T-helper 2 cell (primary cell): ENCODE measurements around the gene AP3S2.
"Not testable (repeated sequence)": the region's sequence is repeated elsewhere in the genome, so short reads cannot be mapped to it uniquely, and the experiment has no call there.

ENCODE experiments used
- DNase-seq, 5 experiments: peaks; one replicate each; pipeline versions ENCODE4 v3.0.0 to v3.0.0-alpha.2; 2012 to 2022

Gene AP3S2

DNA sequence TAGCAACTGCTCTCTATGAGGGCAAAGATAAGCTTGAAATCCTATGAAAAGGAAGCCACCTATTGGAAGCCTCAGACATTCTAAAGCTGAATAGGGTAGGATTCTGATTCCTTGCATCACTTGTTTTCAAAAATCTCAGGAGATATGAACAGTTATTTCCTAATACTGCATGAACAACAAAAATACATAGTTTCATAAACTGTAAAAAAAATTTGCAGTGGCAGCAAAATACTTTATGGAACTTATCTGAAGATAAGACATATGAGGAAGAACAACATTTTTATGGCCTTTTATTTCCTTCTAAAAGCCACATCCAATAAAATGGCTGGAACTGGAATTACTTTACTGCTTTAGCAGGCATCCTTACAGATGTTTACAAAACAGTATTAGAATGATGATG, 29.9 kb downstream of the AP3S2 start:
- no peak for DNase-seq

DNA sequence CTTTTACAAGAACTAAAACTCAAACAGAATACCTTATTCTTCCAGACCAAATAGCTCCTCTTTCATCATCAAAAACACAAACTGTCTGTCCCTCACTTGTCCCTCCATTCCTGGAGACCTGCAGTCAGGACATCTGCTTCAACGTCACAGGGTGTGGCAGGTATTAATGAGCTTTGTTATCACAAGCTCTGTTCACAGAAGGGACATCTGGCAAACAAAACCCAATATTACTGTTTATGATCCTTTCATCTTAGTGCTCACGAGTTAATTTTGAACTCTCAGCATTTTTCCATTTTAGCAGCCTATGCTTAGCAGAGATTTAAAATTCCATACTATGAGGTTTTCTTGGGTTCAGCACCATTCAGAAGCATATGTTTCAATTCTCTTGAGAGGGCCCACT, 32.9 kb downstream of the AP3S2 start:
- DNase-seq: no peak

DNA sequence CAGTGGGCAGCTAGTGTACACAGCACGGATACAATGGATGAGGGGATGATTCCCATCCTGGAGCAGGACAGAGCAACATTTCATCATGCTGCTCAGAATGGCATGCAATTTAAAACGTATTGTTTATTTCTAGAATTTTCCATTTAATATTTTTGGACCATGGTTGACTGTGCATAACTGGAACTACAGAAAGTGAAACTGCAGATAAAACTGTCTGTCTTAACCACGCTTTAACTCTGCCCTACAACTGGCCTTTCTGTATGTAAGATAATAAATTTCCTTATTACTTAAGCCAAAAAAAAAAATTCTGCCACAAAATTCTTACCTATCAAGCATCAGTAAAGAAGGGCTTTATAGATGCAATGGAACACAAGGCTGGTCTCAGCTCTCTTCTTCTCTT, 33.4 kb downstream of the AP3S2 start:
- DNase-seq: no peak

DNA sequence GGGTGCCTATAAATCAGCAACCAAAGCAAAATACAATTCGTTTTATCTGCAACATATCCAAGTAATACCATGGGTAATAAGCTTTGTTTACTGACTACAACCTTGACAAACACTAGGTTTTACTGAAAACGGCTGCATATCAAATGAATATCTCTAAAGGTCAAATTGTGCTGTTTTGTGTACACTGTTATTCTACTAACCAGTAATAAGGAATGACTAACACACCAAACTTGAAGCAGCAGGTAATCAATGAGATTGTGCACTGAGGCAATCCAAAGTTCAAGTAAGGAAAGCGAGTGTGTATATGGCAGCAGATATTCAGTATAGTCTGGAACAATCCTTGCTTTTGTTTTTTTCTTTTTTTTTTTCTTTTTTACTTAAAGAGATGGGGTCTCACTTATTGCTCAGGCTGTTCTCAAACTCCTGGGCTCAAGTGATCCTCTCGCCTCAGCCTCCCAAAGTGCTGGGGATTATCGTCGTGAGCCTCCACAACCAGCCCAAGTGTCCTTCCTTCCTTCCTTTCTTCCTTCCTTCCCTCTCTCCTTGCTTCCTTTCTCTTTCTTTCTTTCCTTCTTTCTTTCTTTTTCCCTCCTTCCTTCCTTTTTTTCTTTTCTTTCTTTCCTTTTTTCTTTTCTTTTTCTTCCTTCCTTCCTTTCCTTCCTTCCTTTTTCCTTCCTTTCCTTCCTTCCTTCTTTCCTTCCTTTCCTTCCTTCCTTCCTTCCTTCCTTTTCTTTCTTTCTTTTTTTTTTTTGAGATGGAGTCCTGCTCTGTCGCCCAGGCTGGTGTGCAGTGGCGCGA, 34.9 kb downstream of the AP3S2 start:
- DNase-seq: no peak

DNA sequence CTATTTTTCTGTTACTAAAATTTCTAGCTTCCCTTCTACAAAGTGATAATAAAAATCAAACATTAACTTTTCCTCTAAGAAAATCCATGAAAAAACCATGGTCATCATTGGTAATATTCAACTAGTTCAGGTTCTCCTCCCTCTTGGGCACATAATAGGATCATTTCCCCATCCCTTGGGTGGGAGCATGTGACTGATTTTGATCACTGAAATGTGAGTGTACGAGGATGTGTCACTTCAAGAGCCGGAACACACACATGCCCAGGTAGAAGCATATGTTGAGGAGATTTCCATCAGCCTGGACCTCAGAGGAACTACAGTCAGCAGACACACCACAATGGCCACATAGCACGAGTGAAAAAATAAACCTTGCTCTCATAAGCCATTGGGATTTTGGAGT, 36.1 kb downstream of the AP3S2 start:
- DNase-seq: no peak

DNA sequence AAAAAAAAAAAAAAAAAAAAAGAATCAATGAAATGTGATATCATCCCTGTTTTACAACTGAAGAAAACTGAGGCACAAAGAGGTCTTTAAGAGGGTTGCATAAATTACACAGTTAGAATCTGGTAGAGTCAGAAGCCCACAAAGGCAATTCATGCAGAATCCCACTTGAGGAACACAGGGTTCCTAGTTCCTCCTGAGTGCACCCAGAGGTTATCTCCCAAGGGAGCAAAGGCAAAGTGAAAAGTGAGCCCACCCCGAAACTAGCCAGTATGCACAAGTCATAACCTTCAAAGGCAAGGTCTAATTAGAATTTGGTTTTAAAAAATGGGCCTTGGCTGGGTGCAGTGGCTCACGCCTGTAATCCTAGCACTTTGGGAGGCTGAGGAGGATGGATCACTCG, 37.8 kb downstream of the AP3S2 start:
- DNase-seq: no peak

DNA sequence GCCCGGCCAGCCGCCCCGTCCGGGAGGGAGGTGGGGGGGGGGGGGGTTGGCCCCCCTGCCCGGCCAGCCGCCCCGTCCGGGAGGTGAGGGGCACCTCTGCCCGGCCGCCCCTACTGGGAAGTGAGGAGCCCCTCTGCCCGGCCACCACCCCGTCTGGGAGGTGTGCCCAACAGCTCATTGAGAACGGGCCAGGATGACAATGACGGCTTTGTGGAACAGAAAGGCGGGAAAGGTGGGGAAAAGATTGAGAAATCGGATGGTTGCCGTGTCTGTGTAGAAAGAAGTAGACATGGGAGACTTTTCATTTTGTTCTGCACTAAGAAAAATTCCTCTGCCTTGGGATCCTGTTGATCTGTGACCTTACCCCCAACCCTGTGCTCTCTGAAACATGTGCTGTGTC, 38.9 kb downstream of the AP3S2 start:
- not testable (repeated sequence) for DNase-seq

DNA sequence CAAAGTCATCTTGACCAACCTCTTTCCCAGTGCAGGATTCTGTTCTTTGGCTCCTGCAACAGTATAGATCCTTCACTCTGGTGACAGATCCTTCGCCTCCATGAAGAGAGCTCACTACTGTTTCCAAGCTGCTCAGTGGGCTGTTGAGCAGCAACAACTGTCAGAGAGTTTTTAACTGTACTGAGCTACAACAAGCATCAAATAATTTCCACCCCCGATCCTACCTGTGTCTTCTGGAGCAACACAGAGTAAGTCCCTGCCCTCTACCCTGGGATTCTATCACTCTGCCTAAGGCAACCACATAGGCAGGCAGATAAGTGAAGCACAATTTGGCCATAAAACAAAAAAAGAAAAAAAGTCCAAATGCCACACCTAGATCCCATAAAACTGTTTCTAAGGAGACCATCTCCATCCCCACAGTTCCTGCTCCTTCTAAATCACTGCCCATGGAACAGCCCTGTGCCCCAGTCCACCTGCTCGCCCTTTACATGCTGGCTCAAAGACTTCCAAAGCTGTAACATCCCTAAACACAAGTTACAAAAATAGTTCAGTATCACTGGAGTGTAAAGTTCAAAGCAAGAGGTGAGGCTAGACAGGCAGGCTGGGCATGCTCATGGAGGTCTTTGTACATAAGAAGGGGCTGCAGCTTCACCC, 41.3 kb downstream of the AP3S2 start:
- DNase-seq: no peak

DNA sequence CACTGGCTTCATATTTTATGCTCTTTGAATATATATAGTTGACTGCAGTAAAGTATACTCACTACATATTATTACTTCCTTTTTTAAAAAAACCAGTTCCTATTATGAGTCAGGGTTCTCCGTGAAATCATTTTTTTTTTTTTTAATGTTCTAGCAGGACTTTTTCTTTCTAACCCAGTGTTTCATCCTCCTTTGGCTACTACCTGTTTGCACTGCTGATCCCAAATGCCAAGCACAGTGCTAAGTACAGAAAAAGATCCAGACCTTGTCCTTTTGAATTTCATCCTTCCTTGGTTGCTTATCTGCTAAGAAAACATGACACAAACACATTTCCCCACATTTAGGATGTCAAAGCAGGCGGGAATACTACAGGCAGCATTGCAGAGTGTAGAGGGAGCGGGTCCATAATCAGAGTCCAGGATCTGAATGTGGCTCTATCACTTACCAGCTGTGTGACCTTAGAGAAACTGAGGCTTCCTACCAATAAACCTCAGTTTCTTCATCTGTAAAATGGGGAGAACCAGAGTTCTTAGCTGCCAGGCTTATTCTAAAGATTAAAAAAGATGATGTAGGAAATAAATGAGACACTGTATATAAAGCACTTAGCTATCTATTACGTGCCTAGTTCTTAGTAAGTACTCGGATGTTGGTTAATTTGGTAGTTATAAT, 42.0 kb downstream of the AP3S2 start:
- peak in 1 of 5 experiments; percentile 22 for DNase-seq

DNA sequence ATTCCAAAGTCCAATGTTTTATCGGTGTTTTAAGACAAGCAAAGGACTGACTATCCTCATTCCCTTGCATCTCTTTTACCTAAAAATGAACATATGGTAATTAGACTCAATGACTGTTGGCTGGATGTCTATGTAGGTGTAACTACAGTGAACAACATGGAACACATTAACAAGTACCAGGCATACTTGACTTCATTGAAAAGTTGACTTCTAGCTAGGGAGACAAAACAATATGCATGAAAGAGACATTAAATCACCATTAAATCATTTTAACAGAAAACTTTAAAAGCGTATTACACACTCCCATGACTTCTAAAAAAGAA, 44.9 kb downstream of the AP3S2 start:
- no peak for DNase-seq

DNA sequence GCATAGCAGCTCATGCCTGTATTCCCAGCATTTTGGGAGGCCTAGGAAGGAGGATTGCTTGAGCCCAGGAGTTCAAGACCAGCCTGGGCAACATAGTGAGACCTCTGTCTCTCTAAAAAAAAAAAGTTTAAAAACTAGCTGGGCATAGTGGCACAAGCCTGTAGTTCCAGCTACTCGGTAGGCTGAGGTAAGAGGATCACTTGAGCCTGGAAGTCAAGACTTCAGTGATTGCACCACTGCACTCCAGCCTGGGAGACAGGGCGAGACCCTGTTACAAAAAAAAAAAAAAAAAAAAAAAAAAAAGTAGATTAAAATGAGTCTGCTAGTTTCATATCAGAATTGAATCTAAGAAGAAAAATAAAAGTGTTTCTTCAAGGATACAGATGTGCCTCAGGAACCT, 46.7 kb downstream of the AP3S2 start:
- DNase-seq: no peak

DNA sequence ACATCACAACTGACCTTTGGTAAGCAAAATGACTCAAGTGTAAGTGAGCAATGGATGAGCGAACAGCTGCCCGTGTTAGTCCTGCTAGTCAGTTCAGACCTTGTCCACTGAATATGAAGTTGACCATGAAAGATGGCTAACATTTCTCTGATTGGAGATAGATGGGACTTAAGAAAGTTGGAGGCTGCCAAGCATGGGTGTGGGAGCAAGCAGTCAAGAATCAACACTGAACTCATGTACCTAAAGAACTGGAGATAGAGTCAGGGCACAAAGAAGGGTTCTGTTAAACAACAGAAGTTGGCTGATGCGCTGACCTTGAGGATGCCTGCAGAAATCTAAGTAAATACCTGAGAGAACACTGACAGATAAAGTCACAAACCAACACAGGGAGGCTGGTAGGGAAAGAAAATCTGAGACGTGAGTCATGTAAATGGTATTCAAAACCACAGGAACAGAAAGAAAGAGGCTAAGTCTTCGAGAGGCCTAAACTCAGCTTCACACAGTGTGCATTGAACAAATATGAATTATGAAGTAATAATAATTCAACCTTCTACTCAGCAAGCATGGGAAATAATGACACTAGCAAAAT, 48.4 kb downstream of the AP3S2 start:
- DNase-seq: no peak

DNA sequence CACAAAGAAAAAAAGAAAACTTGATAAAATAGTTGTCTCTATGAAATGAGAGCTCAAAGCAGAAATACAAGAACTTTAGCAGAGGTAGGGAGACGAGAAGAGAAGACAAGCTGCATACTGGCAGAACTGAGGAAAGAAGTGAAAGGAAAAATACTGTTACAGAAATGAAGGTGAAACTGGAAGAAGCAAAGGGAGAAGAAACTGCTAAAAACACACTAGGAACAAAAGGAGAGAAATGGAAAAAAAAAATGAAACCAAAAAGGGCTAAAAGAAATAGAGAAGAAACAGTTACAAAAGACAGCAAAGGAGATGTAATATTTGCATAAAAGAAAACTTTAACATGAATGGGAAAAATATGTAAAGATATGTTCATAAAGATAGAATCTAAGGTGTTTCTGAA, 51.8 kb downstream of the AP3S2 start:
- no peak for DNase-seq

DNA sequence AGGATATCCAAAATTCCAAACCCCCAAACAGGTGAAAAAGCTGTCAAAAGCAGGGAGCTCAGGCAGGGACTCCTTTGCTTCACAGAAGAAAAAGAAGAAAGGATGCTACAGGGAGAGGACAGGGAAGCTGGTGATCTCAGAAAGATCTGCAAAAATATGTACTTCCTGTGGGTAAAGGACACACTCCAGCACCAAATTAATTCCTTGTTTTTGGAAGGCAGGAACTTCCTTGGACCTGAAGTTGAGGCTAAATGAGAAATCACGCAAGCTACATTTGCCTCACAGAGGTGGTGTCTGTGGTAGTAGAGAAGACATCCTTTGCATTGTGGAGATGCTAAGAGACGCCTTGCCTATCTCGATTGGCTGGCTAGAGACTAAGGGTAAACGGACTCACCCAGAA, 52.5 kb downstream of the AP3S2 start:
- no peak for DNase-seq

DNA sequence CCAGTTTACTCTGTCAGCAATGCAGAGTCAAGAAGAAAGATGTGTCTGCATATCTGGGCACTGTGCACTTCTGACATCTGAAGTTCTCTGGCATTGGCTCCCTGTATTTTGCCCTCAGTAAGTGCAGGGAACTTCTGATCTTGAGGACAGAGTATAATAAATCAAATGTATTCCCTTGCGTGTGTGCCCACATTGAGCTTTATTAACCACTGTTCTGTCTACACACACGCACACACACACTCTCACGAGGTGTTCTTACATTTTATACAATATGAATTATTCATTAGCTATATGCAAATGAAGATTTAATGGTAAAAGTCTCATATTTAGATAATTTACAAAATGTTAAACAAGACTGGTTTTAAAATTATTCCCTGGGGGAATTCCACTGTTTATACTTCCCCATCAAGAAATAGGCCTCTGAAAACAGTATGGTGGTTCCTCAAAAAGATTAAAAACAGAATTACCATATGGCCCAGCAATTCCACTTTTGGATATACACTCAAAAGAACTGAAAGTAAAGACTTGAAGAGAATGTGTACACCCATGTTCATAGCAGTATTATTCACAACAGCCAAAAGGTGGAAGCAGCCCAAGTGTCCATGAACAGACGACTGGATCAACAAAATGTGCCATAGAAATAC, 54.5 kb downstream of the AP3S2 start:
- DNase-seq: no peak

DNA sequence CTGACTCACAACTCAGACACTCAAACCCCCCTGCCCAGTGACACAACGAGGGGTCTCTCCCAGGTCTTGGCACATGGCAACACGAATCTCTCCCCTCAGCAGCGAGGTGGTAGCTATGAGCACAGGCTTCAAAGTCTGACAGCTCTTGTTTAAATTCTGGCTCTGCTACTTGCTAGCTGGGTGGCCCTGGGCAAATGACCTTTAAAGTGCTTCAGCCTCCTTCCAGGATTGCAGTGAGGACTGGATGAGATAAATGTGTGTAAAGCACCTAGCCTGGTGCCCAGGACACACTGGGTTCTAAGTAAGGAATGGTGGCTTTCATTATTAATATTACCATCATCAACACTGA, 56.0 kb downstream of the AP3S2 start:
- DNase-seq: no peak

DNA sequence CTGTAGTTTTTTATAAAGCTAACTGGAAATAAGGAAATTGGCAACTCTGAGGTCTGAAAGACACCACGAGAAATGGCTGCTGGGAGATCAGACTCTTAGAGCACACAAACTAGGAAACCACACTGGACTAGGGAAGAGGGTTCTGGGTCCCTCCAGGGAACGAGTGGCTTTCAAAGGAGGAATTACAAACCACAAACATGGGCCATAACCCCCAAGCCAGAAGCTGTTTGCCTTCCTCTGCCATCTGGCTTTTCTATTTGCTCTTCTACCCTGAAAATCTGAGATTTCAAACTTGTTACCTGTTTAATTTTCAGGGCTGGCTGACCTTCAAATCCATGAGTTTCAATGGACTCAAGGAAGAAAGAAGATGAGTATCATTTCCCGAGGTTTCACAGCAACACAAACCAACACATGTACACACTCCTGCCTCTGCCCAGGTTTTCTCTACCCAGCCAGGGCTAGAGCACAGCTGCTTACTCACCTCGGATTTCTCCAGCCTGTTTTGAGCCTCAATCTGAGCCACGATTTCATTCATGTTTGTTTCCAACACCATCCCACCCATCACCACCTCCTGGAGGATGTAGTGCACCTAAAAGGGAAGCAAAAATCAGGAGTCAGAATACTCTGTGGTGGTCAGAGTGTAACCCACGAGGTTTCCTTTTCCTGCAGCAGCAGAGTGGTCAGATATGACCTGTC, 56.5 kb downstream of the AP3S2 start:
- no peak for DNase-seq

DNA sequence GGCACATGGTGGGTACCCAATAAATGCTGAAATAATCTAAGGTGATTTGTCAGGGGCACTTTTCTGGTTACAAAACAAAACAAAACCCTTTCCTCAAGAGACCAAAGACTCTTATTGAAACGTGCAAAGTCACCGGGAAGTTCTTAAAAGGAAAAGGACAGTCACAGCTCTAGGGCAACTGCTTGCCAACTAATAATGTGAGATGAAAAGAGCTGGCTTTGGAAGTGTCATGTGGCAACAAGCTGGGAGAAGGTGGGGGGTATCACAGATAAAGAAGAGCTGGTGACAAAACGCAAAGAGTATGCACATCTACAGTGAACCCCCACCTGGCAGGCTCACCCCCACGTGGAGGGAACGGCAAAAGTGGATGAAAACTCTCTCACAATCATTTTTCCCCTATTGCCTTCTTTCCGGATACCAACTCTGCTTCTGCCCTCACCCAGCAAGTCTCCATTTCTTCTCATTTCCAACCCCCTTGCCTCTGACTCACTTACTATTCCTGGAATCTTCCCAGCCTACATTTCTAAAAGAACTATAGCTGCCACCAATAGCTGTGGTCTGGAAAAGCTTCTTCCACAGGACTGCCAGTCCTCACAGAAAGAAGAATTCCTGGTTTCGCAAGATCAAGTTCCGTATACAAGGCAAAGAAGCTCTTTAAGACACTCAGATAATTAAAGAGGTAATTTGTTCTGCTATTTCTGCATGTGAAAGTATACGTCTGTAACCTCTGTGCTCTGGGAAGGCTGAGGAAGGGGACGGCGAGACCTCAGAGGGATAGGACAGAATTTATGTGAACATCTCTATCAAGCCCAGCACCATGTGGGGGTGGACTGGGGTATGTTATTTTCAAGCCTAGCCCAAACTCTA, 57.3 kb downstream of the AP3S2 start:
- no peak for DNase-seq

DNA sequence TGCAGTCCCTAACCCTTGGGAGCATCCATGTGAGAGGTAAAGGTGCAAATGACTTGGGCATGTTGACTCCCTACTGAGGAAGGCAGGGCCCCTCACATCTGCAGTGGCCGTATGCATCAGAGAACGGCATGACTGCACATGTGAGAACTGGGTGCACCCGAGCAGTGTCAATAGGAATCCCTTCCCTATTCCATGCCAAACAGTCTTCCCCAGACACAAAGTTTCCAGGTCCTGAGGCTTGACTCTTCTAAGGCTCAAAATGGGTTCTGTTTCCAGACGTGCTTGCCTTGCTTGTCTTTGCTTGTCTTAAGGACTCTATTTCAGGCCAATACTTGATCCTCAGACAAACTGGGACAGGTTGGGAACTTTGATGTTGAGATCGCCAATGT, 58.6 kb downstream of the AP3S2 start:
- DNase-seq: no peak

DNA sequence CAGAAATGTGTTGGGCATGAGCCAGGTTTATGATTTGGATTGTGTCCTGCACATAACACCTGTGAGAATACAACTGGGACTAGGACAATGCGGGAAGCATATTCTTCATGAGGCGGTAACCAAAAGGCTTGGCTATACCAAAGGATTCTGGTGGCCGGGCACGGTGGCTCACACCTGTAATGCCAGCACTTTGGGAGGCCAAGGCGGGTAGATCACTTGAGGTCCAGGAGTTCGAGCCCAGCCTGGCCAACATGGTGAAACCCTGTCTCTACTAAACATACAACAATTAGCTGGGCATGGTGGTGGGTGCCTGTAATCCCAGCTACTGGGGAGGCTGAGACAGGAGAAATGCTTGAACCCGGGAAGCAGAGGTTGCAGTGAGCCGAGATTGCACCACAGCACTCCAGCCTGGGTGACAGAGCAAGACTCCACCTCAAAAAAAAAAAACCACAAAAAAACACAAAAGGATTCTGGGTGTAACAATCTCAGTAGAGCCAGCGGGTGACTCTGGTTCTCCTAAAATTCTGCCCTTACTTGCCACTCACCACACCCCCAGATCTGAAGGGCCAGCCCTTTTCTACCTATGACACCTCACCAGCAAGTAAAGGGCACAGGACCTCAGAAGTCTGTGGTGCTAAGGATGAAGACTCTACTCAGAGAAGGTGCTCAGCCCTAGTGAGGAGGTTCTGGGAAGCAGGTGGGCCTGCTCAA, 59.2 kb downstream of the AP3S2 start:
- not testable (repeated sequence) for DNase-seq

DNA sequence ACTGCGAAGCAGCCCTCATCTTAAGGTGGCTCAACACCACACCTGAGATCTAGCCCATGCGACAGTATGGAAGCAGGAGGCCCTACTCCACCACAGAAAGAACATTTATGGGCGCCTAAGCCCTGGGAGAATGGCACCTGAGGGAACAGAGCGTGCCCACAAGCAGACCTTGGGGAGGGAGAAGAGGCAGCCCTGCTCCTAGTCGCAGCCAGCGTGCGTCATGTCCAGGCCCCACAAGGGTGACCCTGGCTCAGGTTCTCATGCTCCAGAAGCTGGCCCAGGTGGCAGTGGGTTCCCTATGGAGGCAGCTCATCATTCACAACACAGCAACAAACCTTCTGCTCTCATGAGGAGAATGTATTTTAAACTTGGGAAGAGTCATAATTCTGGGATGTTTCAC, 59.8 kb downstream of the AP3S2 start:
- DNase-seq: no peak
